ENCODE measurements around the gene USP14.

The USP14 gene

GRCh38 chr18:183769-184168 lies 25.4 kb downstream of the USP14 start:
- TF ChIP-seq, protein P1, sequence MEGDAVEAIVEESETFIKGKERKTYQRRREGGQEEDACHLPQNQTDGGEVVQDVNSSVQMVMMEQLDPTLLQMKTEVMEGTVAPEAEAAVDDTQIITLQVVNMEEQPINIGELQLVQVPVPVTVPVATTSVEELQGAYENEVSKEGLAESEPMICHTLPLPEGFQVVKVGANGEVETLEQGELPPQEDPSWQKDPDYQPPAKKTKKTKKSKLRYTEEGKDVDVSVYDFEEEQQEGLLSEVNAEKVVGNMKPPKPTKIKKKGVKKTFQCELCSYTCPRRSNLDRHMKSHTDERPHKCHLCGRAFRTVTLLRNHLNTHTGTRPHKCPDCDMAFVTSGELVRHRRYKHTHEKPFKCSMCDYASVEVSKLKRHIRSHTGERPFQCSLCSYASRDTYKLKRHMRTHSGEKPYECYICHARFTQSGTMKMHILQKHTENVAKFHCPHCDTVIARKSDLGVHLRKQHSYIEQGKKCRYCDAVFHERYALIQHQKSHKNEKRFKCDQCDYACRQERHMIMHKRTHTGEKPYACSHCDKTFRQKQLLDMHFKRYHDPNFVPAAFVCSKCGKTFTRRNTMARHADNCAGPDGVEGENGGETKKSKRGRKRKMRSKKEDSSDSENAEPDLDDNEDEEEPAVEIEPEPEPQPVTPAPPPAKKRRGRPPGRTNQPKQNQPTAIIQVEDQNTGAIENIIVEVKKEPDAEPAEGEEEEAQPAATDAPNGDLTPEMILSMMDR (IDR thresholded peaks at IDR 0.05; ENCODE audit: extremely low read depth, missing control alignments) = no peak
- no peak for DNase-seq (ENCODE audit: low spot score)

GRCh38 chr18:189254-189653 lies 30.9 kb downstream of the USP14 start:
- TF ChIP-seq, protein P1 (IDR thresholded peaks at IDR 0.05; ENCODE audit: extremely low read depth, missing control alignments) = no peak
- DNase-seq (ENCODE audit: low spot score) = no peak

- DNase-seq (ENCODE audit: low spot score) = no peak
- TF ChIP-seq, protein P1 (IDR thresholded peaks at IDR 0.05; ENCODE audit: extremely low read depth, missing control alignments) = no peak
Observed at GRCh38 chr18:191725-192124, 33.4 kb downstream of the USP14 start.

- DNase-seq (ENCODE audit: low spot score) = no peak
- TF ChIP-seq, protein P1 (IDR thresholded peaks at IDR 0.05; ENCODE audit: extremely low read depth, missing control alignments) = no peak
Observed at GRCh38 chr18:192801-193200, 34.4 kb downstream of the USP14 start.

DNA sequence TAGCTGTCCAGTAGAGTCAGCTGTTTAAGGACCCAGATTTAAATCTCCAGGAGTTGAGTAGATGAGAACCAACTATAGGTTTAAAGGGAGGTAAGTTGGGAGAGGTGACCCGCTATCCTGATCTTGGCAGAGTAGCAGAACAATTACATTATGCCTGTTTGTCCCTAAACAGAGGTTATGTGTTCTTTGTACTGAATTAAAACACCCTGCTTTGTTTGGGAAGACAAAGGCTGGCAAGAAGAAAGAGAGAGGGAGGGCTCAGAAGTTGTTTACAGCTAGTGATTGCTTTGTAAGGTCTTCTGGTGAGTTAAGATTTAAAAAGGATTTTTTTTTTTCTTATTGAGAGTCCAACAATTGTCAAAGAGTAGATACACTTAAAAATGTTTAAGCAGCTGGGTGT lies 37.3 kb downstream of the USP14 start:
- DNase-seq (ENCODE audit: low spot score) = no peak
- TF ChIP-seq, protein P1 (IDR thresholded peaks at IDR 0.05; ENCODE audit: extremely low read depth, missing control alignments) = no peak

DNA sequence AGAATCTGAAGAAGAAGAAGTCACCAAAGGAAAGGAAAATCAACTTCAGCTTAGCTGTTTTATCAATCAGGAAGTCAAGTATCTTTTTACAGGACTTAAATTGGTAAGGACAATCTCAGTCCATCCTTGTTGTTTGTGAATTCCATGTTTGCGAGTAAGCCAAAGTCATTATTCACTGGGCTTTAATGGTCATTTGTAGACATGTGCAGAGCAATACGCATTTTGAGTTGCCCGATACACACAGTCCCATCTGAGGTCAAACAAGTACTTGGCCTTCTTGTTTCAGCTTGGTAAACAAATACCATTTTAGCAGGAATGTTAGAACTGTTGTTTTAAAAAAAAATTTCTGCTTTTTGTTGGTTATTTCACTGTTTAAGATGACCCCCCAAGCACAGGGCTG lies 40.9 kb downstream of the USP14 start:
- TF ChIP-seq, protein P1 (IDR thresholded peaks at IDR 0.05; ENCODE audit: extremely low read depth, missing control alignments) = no peak
- DNase-seq (ENCODE audit: low spot score) = no peak

- TF ChIP-seq, protein P1 (IDR thresholded peaks at IDR 0.05; ENCODE audit: extremely low read depth, missing control alignments) = no peak
- no peak for DNase-seq (ENCODE audit: low spot score)
Observed at GRCh38 chr18:199768-200167, 41.4 kb downstream of the USP14 start.

All from GM20000 (cell line).